ENCODE results near the gene TYRO3. TPM values are rescaled to one million over a fixed set of nuclear protein-coding genes. Genes with fewer than 3 reads are reported as not detected.

TYRO3 gene
- total and polyA plus RNA-seq, 2 of the 13 experiments (the other 11 are each of a cell fraction or from before 2014, with no cell fraction given) = 24.0 to 43.6 TPM

GRCh38 chr15:41621200-41622193 is 62.5 kb downstream of the TYRO3 start (continued):
- TF ChIP-seq MLXIP (CRISPR knock-in tag; IDR thresholded peaks at IDR 0.05; ENCODE audit: borderline replicate concordance) (peak; percentile 84), BCL3 (CRISPR knock-in tag; IDR thresholded peaks at IDR 0.05) (peak; percentile 100), SP5 (CRISPR knock-in tag; IDR thresholded peaks at IDR 0.05; ENCODE audit: borderline replicate concordance, low read depth) (peak; percentile 30; the same call in 1 of the 2 replicates), SIX4 (CRISPR knock-in tag; IDR thresholded peaks at IDR 0.05) (peak; percentile 57; the same call in 1 of the 2 replicates), ZKSCAN1 (IDR thresholded peaks at IDR 0.05; ENCODE audit: low read length) (no peak), WIZ (CRISPR knock-in tag; IDR thresholded peaks at IDR 0.05) (no peak), PCBP1 (IDR thresholded peaks at IDR 0.05; ENCODE audit: borderline replicate concordance, low read depth, low read length) (peak; percentile 94), PLSCR1 (CRISPR knock-in tag; IDR thresholded peaks at IDR 0.05; ENCODE audit: borderline replicate concordance) (peak; percentile 67; the same call in 1 of the 2 replicates), ZNF777 (CRISPR knock-in tag; IDR thresholded peaks at IDR 0.05) (peak; percentile 79), ZNF30 (CRISPR knock-in tag; IDR thresholded peaks at IDR 0.05) (peak; percentile 99), GATAD1 (CRISPR knock-in tag; IDR thresholded peaks at IDR 0.05) (peak; percentile 87), NFE2 (CRISPR knock-in tag; IDR thresholded peaks at IDR 0.05) (no peak), ARNT2 (CRISPR knock-in tag; IDR thresholded peaks at IDR 0.05; ENCODE audit: low read depth) (peak; percentile 100), ESRRA (CRISPR knock-in tag; IDR thresholded peaks at IDR 0.05; ENCODE audit: low read depth) (0 out of 2 replicates have a peak, but pooled peaks have one; percentile 8), MAFK (conservative IDR thresholded peaks at IDR 0.05 in 1 of 2, IDR thresholded peaks at IDR 0.05 in 1 of 2; ENCODE audit: low read length in 2 of 2) (no peak), ZNF747 (CRISPR knock-in tag; IDR thresholded peaks at IDR 0.05; ENCODE audit: borderline replicate concordance) (no peak; the same call in none of the 2 replicates), MBNL3 (CRISPR knock-in tag; conservative IDR thresholded peaks at IDR 0.05) (no peak), CHCHD3 (CRISPR knock-in tag; IDR thresholded peaks at IDR 0.05) (peak; percentile 96)

Measured in HepG2 (cell line).